KMS-11 (cell line): Measurements from ENCODE around the gene INSYN2B.

Experiments
- H2AFZ ChIP-seq: fragments of 200-600 bp; sonication (generic); 2 replicates; pipeline ENCODE4 v1.6.1; 2016; ENCODE audit warnings: antibody characterized with exemption, mixed run types, low read depth
- H3K27ac ChIP-seq: fragments of 200-600 bp; sonication (generic); 2 replicates; pipeline ENCODE4 v1.6.1; 2016; ENCODE audit warnings: mild to moderate bottlenecking, mixed run types
- H3K27me3 ChIP-seq: fragments of 200-600 bp; sonication (generic); 2 replicates; pipeline ENCODE4 v1.6.1; 2017; ENCODE audit warnings: mild to moderate bottlenecking, low read depth, mixed run types, moderate library complexity; ENCODE audit not compliant: insufficient read depth
- H3K36me3 ChIP-seq: fragments of 200-600 bp; sonication (generic); 2 replicates; pipeline ENCODE4 v1.6.1; 2017; ENCODE audit warnings: mild to moderate bottlenecking, mixed run types; ENCODE audit not compliant: insufficient read depth
- H3K4me1 ChIP-seq: fragments of 200-600 bp; sonication (generic); 2 replicates; pipeline ENCODE4 v1.6.1; 2016; ENCODE audit warnings: mild to moderate bottlenecking, low read depth, mixed run types; ENCODE audit not compliant: poor library complexity, severe bottlenecking
- H3K4me2 ChIP-seq: fragments of 200-600 bp; sonication (generic); 2 replicates; pipeline ENCODE4 v1.7.0; 2016; ENCODE audit warnings: mild to moderate bottlenecking, mixed run types
- H3K4me3 ChIP-seq: fragments of 200-600 bp; sonication (generic); IDR thresholded peaks from 2 replicates; pipeline ENCODE4 v1.6.1; 2017; ENCODE audit warnings: low read depth, low read length, mixed read lengths; ENCODE audit not compliant: insufficient read depth
- H3K79me2 ChIP-seq: fragments of 200-600 bp; sonication (generic); 2 replicates; pipeline ENCODE4 v1.6.1; 2016; ENCODE audit warnings: low read depth, mixed run types; ENCODE audit not compliant: insufficient read depth
- H3K9ac ChIP-seq: fragments of 200-600 bp; sonication (generic); 2 replicates; pipeline ENCODE4 v1.6.1; 2016; ENCODE audit warnings: mild to moderate bottlenecking, mixed run types
- H4K20me1 ChIP-seq: fragments of 200-600 bp; sonication (generic); 2 replicates; pipeline ENCODE4 v1.6.1; 2016; ENCODE audit warnings: mild to moderate bottlenecking, mixed run types; ENCODE audit not compliant: insufficient read depth
- TF ChIP-seq, protein P1 (sequence below): fragments of 200-600 bp; sonication (generic); conservative IDR thresholded peaks from 2 replicates; pipeline ENCODE4 v1.6.1; 2017; ENCODE audit warnings: low read depth, mild to moderate bottlenecking, antibody characterized with exemption, low read length, moderate library complexity, mixed read lengths

Gene INSYN2B

DNA sequence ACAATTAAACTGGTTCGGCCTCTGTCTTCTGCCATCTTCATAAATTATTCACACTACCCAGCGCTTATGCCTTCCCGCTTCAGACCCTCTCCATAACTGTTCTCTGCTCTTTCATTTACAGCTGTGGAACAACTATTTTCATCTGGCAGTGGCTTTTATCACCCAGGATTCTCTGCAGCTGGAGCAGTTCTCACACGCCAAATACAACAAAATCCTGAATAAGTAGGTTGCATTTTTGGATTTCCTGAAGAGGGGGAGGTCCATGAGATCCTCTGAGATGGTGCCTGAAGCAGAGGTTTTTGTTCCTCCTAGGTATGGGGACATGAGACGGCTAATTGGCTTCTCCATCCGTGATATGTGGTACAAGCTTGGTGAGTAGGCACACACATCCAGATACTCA, 28.1 kb upstream of the INSYN2B start:
- no peaks in the 10 kb centered on the region for H3K36me3 ChIP-seq
- TF ChIP-seq, protein P1, sequence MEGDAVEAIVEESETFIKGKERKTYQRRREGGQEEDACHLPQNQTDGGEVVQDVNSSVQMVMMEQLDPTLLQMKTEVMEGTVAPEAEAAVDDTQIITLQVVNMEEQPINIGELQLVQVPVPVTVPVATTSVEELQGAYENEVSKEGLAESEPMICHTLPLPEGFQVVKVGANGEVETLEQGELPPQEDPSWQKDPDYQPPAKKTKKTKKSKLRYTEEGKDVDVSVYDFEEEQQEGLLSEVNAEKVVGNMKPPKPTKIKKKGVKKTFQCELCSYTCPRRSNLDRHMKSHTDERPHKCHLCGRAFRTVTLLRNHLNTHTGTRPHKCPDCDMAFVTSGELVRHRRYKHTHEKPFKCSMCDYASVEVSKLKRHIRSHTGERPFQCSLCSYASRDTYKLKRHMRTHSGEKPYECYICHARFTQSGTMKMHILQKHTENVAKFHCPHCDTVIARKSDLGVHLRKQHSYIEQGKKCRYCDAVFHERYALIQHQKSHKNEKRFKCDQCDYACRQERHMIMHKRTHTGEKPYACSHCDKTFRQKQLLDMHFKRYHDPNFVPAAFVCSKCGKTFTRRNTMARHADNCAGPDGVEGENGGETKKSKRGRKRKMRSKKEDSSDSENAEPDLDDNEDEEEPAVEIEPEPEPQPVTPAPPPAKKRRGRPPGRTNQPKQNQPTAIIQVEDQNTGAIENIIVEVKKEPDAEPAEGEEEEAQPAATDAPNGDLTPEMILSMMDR = no peak
- H3K4me3 ChIP-seq = no peak overlapping the region
- H3K9ac ChIP-seq = no peak overlapping the region
- H3K27me3 ChIP-seq = no peaks in the 10 kb centered on the region
- no peak overlapping the region for H3K27ac ChIP-seq
- H3K79me2 ChIP-seq = no peaks in the 10 kb centered on the region
- H3K4me2 ChIP-seq = no peak overlapping the region
- no peak overlapping the region for H2AFZ ChIP-seq
- H3K4me1 ChIP-seq = no peaks in the 10 kb centered on the region
- no peaks in the 10 kb centered on the region for H4K20me1 ChIP-seq

DNA sequence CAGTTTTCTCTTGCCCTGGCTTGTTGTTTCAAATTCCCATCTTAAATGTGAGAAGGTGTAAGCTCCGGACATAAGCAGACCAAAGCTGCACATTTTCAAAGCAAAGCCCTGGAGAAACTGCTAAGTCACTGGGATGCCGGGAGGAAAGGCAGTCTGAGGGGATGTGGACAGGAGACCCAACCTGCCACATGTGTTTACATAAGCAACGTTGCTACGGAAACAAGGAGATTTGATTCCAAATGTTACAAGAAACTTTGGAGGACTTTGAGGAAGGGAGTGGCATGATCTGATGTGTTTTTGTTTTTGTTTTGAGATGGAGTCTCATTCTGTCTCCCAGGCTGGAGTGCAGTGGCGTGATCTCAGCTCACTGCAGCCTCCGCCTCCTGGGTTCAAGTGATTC, 25.7 kb upstream of the INSYN2B start:
- no peaks in the 10 kb centered on the region for H3K27me3 ChIP-seq
- H3K4me3 ChIP-seq = no peak overlapping the region
- H4K20me1 ChIP-seq = no peaks in the 10 kb centered on the region
- no peaks in the 10 kb centered on the region for H3K79me2 ChIP-seq
- TF ChIP-seq, protein P1 = no peak
- no peak overlapping the region for H3K27ac ChIP-seq
- H3K4me1 ChIP-seq = no peaks in the 10 kb centered on the region
- no peak overlapping the region for H3K4me2 ChIP-seq
- H3K9ac ChIP-seq = no peak overlapping the region
- H2AFZ ChIP-seq = no peak overlapping the region
- H3K36me3 ChIP-seq = no peaks in the 10 kb centered on the region

DNA sequence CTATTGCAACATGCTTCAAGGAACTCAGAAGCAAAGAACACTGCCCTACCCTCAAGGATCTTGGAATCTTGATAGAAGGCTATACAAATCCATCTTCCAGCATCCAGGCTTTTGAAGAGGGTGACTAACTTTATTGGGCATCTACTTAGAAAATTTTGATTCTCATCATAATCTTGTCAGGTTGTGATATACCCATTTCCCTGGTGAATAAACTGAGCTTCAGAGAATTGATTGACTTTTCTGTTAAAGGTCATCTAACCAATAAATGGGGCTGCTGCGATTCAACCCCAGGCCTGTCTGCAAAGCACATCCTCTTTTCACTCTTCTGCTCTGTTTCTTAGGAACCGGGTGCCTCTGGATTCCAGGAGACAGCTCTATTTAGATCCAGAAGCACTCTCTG, 19.9 kb upstream of the INSYN2B start:
- H3K36me3 ChIP-seq = no peaks in the 10 kb centered on the region
- no peak overlapping the region for H3K4me3 ChIP-seq
- no peak overlapping the region for H3K27ac ChIP-seq

DNA sequence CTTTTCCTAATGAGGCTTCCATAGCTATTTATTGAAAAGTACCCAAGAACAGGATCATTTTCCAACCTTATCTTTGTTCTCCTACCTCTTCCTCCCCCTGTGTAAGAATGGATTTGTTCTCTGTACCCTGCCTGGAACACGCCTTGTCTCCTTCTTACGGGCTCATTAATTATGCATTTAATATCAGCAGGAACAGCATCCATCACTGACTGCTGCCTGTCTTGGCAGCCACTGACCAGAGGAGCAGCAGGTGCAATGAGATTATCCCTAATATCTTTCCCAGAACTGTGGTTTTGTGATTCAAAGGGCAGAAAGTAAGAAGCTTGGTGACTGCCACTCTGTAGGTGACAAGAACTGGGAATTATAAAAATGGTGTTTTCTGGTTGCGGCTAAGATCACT, 19.3 kb upstream of the INSYN2B start:
- TF ChIP-seq, protein P1 = no peak
- Histone ChIP-seq H3K36me3 (no peaks in the 10 kb centered on the region), H2AFZ (no peak overlapping the region), H3K27ac (no peak overlapping the region), H3K9ac (no peak overlapping the region), H3K4me3 (no peak overlapping the region), H3K4me2 (no peak overlapping the region), H4K20me1 (no peaks in the 10 kb centered on the region), H3K27me3 (no peaks in the 10 kb centered on the region), H3K79me2 (no peaks in the 10 kb centered on the region), H3K4me1 (no peaks in the 10 kb centered on the region)

More for the DNA sequence above, 19.9 kb upstream of the INSYN2B start:
- no peaks in the 10 kb centered on the region for H3K4me1 ChIP-seq
- TF ChIP-seq, protein P1 = no peak
- no peak overlapping the region for H3K9ac ChIP-seq
- H3K4me2 ChIP-seq = no peak overlapping the region
- H3K79me2 ChIP-seq = no peaks in the 10 kb centered on the region
- no peaks in the 10 kb centered on the region for H4K20me1 ChIP-seq
- H3K27me3 ChIP-seq = no peaks in the 10 kb centered on the region
- no peak overlapping the region for H2AFZ ChIP-seq
